CD8-positive, alpha-beta memory T cell (primary cell): ENCODE results near the gene TMEM8B. TPM values are rescaled to one million over a fixed set of nuclear protein-coding genes. Genes with fewer than 3 reads are reported as not detected.
A peak's percentile ranks its signal among the peaks of the same experiment; 100 is the strongest.

ENCODE experiments used
- CTCF ChIA-PET: fragments of 350-600 bp; sonication (Branson Sonifier 250); formaldehyde crosslinking; loops from one replicate; lab custom pipeline; 2021; ENCODE audit warnings: antibody characterized with exemption; lab: Charles Lee
- POLR2A ChIA-PET: fragments of 350-600 bp; sonication (Branson Sonifier 250); formaldehyde crosslinking; loops from one replicate; lab custom pipeline; 2021; ENCODE audit warnings: antibody characterized with exemption; lab: Charles Lee
- DNase-seq, 5 donors: peaks; one replicate each; pipeline versions ENCODE4 v3.0.0 to v3.0.0-alpha.2; 2020 to 2022; ENCODE audit warnings: mixed read lengths in 1 of 5
- H3K27ac ChIP-seq: one replicate; pipeline ENCODE4 v1.7.0; 2013; ENCODE audit warnings: low read depth, mild to moderate bottlenecking, low read length, moderate library complexity
- H3K27me3 ChIP-seq: 2 replicates; pipeline ENCODE4 v1.7.0; 2013; ENCODE audit warnings: low read length, mild to moderate bottlenecking; ENCODE audit not compliant: insufficient read depth, poor library complexity, severe bottlenecking
- H3K36me3 ChIP-seq: 2 replicates; pipeline ENCODE4 v1.7.0; 2013; ENCODE audit warnings: mild to moderate bottlenecking, low read length, moderate library complexity; ENCODE audit not compliant: insufficient read depth
- H3K4me1 ChIP-seq: 2 replicates; pipeline ENCODE4 v1.7.0; 2013; ENCODE audit warnings: mild to moderate bottlenecking, low read length, moderate library complexity; ENCODE audit not compliant: insufficient read depth
- H3K4me3 ChIP-seq: 2 replicates; pipeline ENCODE4 v1.7.0; 2013; ENCODE audit warnings: mild to moderate bottlenecking, low read length
- H3K9me3 ChIP-seq: 2 replicates; pipeline ENCODE4 v1.7.0; 2013; ENCODE audit warnings: mild to moderate bottlenecking, low read length
- H3K27ac Mint-ChIP-seq, 8 donors: one replicate each; pipeline ENCODE4 v1.8.0; 2020 to 2021; ENCODE audit warnings: mixed read lengths in 8 of 8, mild to moderate bottlenecking in 6 of 8, inconsistent platforms in 3 of 8, moderate library complexity in 3 of 8
- H3K27me3 Mint-ChIP-seq, 2 donors: one replicate each; pipeline ENCODE4 v1.8.0; 2020 to 2021; ENCODE audit warnings: mixed read lengths in 2 of 2, mild to moderate bottlenecking in 1 of 2, moderate library complexity in 1 of 2
- H3K36me3 Mint-ChIP-seq, 3 donors: one replicate each; pipeline ENCODE4 v1.8.0; 2020 to 2021; ENCODE audit warnings: mixed read lengths in 3 of 3, inconsistent platforms in 1 of 3, mild to moderate bottlenecking in 1 of 3
- H3K4me1 Mint-ChIP-seq, 3 donors: one replicate each; pipeline ENCODE4 v1.8.0; 2020 to 2021; ENCODE audit warnings: mixed read lengths in 3 of 3, inconsistent platforms in 1 of 3, mild to moderate bottlenecking in 1 of 3
- H3K4me3 Mint-ChIP-seq, 7 donors: one replicate each; pipeline ENCODE4 v1.8.0; 2020 to 2021; ENCODE audit warnings: mixed read lengths in 7 of 7, mild to moderate bottlenecking in 6 of 7, moderate library complexity in 4 of 7, inconsistent platforms in 2 of 7
- H3K9me3 Mint-ChIP-seq, 5 donors: one replicate each; pipeline ENCODE4 v1.8.0; 2020 to 2022; ENCODE audit warnings: mixed read lengths in 5 of 5, mild to moderate bottlenecking in 3 of 5, moderate library complexity in 2 of 5, inconsistent platforms in 1 of 5
- polyA plus RNA-seq: library from polyadenylated mRNA; unstranded; fragments of 300-500 nt; fragmentation: Illumina TruSeq; gene quantifications from one replicate; pipeline ENCODE4 v1.2.3, GENCODE V29; 2021
- total RNA-seq, 2 experiments: library from RNA; stranded (reverse); gene quantifications; one replicate each; pipeline ENCODE4 v1.2.3, GENCODE V29; 2021

TMEM8B gene
- total and polyA plus RNA-seq, 3 experiments from 2014 or later: 2.1 to 3.0 (median 3.0) TPM

DNA sequence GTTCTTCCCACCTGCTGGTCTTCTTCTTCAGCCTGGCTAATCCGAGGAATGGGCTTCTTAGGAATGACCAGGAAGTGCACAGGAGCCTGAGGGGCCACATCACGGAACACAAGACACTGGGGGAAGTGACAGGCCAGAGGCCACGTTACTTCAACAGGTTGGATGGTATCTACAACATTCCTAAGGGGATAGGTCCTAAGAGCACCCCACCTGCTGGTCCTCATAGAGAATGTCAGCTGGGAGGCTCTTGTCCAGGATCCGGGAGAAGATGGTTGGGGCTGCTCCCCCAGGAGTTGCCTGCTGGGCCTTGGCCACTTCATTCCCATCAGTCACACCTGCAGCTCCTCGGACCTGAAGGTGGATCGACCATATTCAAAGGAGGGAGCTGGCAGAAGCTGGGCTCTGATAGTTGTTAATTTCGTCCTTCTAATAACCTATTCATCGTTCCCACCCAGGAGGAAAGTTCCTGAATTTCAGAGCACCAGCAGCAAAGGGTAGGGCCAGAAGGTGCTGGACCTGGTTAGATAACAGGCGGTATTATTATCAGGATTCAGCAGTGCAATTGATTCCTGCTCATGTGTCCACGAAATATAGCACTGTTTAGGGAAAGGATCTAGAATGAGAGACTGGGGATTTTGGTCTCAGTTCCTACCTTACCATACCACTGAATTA lies 15.5 kb upstream of the TMEM8B start:
- peaks cover 0 to 20% (median 0%) of the 10 kb centered on the region in 3 donors for H3K36me3 Mint-ChIP-seq
- POLR2A ChIA-PET: no interaction called here

DNA sequence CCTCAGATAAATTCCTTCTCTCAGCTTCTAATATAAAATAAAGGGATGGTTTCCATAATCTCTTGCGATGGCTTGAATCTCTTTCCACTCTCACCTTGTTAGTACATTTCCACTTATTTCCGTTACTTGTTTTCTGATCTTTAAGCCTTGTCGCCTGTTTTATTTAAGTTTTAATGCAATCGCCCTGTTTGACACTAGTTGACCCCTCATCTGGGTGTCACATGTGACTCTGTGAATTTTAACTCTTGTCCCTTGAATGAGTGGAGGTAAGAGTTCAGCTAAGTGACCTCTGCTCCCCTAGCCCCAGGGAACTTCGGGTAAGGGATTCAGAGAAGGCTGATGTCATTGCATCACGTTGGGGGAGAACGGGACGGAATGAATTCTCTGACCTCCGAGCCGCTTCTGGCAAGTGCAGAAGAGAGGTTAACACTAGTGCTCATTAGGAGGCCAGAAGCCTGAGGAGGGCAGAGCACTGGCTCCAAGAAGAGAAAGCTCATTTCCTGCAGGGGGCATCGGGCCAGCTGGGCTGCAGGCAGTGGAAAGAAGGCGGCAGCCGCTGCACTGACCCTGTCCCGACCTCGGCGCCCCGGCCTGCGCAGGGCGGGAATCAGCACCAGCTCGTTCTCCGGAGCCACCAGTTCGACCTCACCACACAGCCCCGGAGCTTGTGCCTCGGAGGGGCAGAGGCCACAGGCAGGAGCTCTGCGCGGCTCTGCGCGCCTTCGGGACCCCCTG lies 14.8 kb upstream of the TMEM8B start:
- Mint-ChIP-seq H3K9me3 (no peaks in the 10 kb centered on the region), H3K27ac (peak overlapping the region; percentile 25 to 97 (median 89)), H3K27me3 (peaks cover 0 to 12% of the 10 kb centered on the region in 2 donors), H3K4me1 (peaks cover 36 to 49% (median 43%) of the 10 kb centered on the region in 3 donors), H3K4me3 (peak overlapping the region; percentile 91 to 96 (median 94)), H3K36me3 (peaks cover 0 to 14% (median 0%) of the 10 kb centered on the region in 3 donors)
- POLR2A ChIA-PET: interaction anchor here (0.6 to 1.0 kb wide), 3 partner anchors 14 to 82 kb away, joined by 3 to 5 read pairs (median 3); partner anchors contain the start of genes CREB3, FAM221B, TLN1 and TMEM8B
- CTCF ChIA-PET: interaction anchor here (0.8 to 3.6 kb wide), 12 partner anchors 11 to 211 kb away, joined by 3 to 16 read pairs (median 4); partner anchors contain the start of gene FAM221B
- Histone ChIP-seq H3K27me3 (no peaks in the 10 kb centered on the region), H3K9me3 (no peaks in the 10 kb centered on the region), H3K4me1 (peaks cover 29% of the 10 kb centered on the region), H3K36me3 (no peaks in the 10 kb centered on the region), H3K4me3 (peak overlapping the region; percentile 91), H3K27ac (peak overlapping the region; percentile 65)
- peak in 3 of 5 donors; percentile 5 to 63 (median 27) for DNase-seq

More for the DNA sequence above, 15.5 kb upstream of the TMEM8B start:
- peak overlapping the region; percentile 91 for H3K4me3 ChIP-seq
- CTCF ChIA-PET: interaction anchor here (0.8 to 3.6 kb wide), 15 partner anchors 8 to 210 kb away, joined by 3 to 16 read pairs (median 4); partner anchors contain the start of gene FAM221B
- no peaks in the 10 kb centered on the region for H3K9me3 Mint-ChIP-seq
- H3K4me3 Mint-ChIP-seq: peak overlapping the region; percentile 49 to 96 (median 93)
- peak overlapping the region in 7 of 8 donors; percentile 52 to 95 (median 91) for H3K27ac Mint-ChIP-seq
- H3K9me3 ChIP-seq: no peaks in the 10 kb centered on the region
- H3K4me1 ChIP-seq: peaks cover 29% of the 10 kb centered on the region
- no peak for DNase-seq
- no peaks in the 10 kb centered on the region for H3K27me3 ChIP-seq
- peaks cover 0 to 12% of the 10 kb centered on the region in 2 donors for H3K27me3 Mint-ChIP-seq
- peaks cover 36 to 49% (median 43%) of the 10 kb centered on the region in 3 donors for H3K4me1 Mint-ChIP-seq
- H3K27ac ChIP-seq: peak overlapping the region; percentile 65
- no peaks in the 10 kb centered on the region for H3K36me3 ChIP-seq

DNA sequence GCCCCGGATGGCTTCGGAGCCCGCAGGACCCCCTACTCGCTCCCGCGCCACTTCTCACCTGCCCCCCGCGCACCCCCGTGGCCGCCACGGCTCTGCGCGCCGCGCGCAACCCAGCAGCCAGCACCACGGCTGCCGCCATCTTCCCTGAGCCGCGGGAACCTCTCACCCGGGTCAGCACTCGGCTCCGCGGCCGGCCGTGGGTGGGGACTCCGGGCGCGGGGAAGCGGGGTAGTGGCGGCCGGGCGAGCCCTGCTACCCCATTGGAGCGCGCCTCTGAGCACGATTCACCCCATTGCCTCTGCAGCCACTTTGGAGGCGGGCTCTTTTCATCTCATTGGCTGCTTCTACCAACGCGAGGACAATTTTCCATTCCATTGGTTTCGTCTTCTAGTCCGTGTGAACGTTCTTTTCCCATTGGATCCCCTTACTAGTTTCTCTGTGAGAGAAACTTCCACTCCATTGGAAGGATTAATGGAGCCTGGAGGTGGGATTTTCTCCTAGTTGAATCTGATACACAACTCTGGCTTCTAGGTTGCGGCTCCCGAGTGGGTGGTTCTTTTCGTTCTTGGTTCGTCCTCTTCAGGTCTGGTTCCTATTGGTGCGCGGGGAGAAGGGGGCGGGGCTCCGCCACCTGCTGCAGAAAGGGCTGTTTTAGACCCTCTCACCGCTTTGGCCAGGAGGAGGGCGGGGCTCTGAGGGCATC lies 14.0 kb upstream of the TMEM8B start, which contains the start of gene HINT2:
Gene HINT2 (minus strand): TSS at position 202 of the 703 bp plus-strand sequence. CDS start 63 bp downstream, at position 139.
- H3K9me3 ChIP-seq: no peaks in the 10 kb centered on the region
- peaks cover 0 to 12% of the 10 kb centered on the region in 2 donors for H3K27me3 Mint-ChIP-seq
- peaks cover 36 to 49% (median 43%) of the 10 kb centered on the region in 3 donors for H3K4me1 Mint-ChIP-seq
- peak; percentile 96 to 99 (median 96) for DNase-seq
- H3K9me3 Mint-ChIP-seq: no peaks in the 10 kb centered on the region
- H3K36me3 ChIP-seq: no peaks in the 10 kb centered on the region
- H3K4me3 ChIP-seq: peak within 1 kb of the TSS; percentile 91
- H3K27ac ChIP-seq: peak within 1 kb of the TSS; percentile 65
- H3K4me3 Mint-ChIP-seq: peak within 1 kb of the TSS; percentile 91 to 98 (median 96)
- CTCF ChIA-PET: interaction anchor here (1.0 to 1.8 kb wide), 10 partner anchors 10 to 211 kb away, joined by 3 to 16 read pairs (median 4); partner anchors contain the start of gene FAM221B
- H3K4me1 ChIP-seq: peaks cover 29% of the 10 kb centered on the region
- H3K27ac Mint-ChIP-seq: peak within 1 kb of the TSS; percentile 91 to 97 (median 96)
- H3K27me3 ChIP-seq: no peaks in the 10 kb centered on the region
- H3K36me3 Mint-ChIP-seq: peaks cover 0 to 10% (median 0%) of the 10 kb centered on the region in 3 donors
- POLR2A ChIA-PET: interaction anchor here (0.6 to 1.1 kb wide), 6 partner anchors 14 to 323 kb away, joined by 3 to 8 read pairs (median 4); partner anchors contain the start of genes CREB3, FAM221B, TLN1 and TMEM8B

DNA sequence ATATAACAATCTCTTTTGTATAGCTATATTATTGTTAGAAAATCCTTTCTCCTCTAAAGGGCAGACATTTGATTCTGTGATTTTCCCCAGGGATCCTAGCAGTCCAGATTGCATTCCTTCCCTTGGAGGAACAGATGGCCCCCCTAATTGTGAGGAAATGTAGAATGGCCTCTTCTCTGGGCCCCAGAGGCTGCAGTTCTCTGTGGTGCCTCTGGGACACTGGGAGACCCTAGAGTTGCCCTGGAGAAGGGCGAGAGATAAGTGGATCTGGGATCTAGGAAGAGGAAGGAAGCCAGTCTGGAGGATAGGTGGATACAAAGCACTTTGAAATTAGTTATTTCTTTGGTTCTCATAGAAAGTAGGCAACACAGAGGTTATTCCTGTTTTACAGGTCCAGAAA lies 12.3 kb upstream of the TMEM8B start:
- no peak overlapping the region for H3K4me3 ChIP-seq
- peak overlapping the region in 6 of 7 donors; percentile 41 to 96 (median 50) for H3K4me3 Mint-ChIP-seq
- CTCF ChIA-PET: interaction anchor here (1.0 to 1.8 kb wide), 3 partner anchors 9 to 60 kb away, joined by 3 to 10 read pairs (median 4); no protein-coding TSS in a partner anchor
- H3K27ac ChIP-seq: no peak overlapping the region
- H3K9me3 ChIP-seq: no peaks in the 10 kb centered on the region
- H3K27me3 ChIP-seq: no peaks in the 10 kb centered on the region
- H3K4me1 ChIP-seq: peaks cover 22% of the 10 kb centered on the region
- POLR2A ChIA-PET: no interaction called here
- no peaks in the 10 kb centered on the region for H3K36me3 ChIP-seq
- DNase-seq: no peak
- H3K27me3 Mint-ChIP-seq: peaks cover 0 to 12% of the 10 kb centered on the region in 2 donors
- peaks cover 0 to 10% (median 0%) of the 10 kb centered on the region in 3 donors for H3K36me3 Mint-ChIP-seq
- H3K27ac Mint-ChIP-seq: peak overlapping the region in 1 of 8 donors; percentile 40
- H3K4me1 Mint-ChIP-seq: peaks cover 31 to 37% (median 33%) of the 10 kb centered on the region in 3 donors
- H3K9me3 Mint-ChIP-seq: no peaks in the 10 kb centered on the region

DNA sequence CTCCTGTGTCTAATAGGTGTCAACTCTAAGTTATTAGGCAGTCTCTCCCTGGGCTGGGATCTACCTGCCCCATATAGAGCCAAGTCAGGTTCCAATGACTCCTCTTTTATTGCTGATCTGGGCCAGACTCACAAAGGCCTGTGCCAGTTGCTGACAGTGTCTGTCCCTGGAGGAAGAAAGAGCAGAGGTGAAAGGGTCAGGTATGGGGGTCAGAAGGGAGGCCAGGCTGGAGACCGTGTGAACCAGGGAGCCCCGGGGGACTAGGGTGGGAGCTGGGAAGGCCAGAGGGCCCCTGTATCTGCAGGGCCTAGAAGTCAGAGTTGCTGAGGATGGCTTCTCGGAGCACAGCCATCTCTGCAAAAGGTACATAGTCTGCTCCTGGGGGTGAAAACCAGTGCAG lies 10.7 kb upstream of the TMEM8B start:
- ChIA-PET POLR2A (no interaction called here), CTCF (no interaction called here)
- Histone ChIP-seq H3K27ac (no peak overlapping the region), H3K27me3 (no peaks in the 10 kb centered on the region), H3K36me3 (no peaks in the 10 kb centered on the region), H3K4me1 (peaks cover 10% of the 10 kb centered on the region), H3K4me3 (no peak overlapping the region), H3K9me3 (no peaks in the 10 kb centered on the region)
- peaks cover 0 to 8% of the 10 kb centered on the region in 2 donors for H3K27me3 Mint-ChIP-seq
- no peak for DNase-seq
- no peak overlapping the region for H3K27ac Mint-ChIP-seq
- H3K4me1 Mint-ChIP-seq: peaks cover 16 to 20% (median 19%) of the 10 kb centered on the region in 3 donors
- peaks cover 0 to 8% (median 0%) of the 10 kb centered on the region in 3 donors for H3K36me3 Mint-ChIP-seq
- no peaks in the 10 kb centered on the region for H3K9me3 Mint-ChIP-seq
- peak overlapping the region in 3 of 7 donors; percentile 23 to 81 (median 72) for H3K4me3 Mint-ChIP-seq

DNA sequence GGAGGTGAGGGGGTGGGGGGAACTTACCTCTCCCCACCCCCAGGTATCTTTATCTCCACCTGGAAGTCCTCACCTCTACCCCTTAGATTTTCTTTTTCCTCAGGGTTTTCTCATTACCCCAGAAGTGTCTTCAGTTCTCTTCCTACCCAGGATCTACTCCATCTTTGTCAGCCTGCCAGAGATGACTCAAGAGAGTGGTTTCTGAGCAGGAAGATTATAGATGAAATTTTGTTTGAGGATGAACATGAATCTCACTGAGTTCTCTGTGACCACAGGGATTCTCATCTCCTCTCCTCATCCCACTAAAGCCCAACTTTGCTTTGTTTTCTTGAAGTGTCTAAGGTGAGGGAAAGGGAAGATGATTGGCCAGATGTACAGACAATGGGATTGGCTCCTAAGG lies 9.0 kb upstream of the TMEM8B start:
- DNase-seq: no peak
- H3K36me3 ChIP-seq: no peaks in the 10 kb centered on the region
- Mint-ChIP-seq H3K27ac (no peak overlapping the region), H3K27me3 (peaks cover 0 to 8% of the 10 kb centered on the region in 2 donors), H3K36me3 (peaks cover 0 to 5% (median 0%) of the 10 kb centered on the region in 3 donors), H3K4me1 (peaks cover 6 to 8% (median 7%) of the 10 kb centered on the region in 3 donors), H3K4me3 (peak overlapping the region in 1 of 7 donors; percentile 58), H3K9me3 (no peaks in the 10 kb centered on the region)
- no peak overlapping the region for H3K4me3 ChIP-seq
- POLR2A ChIA-PET: no interaction called here
- H3K9me3 ChIP-seq: no peaks in the 10 kb centered on the region
- no peaks in the 10 kb centered on the region for H3K4me1 ChIP-seq
- H3K27ac ChIP-seq: no peak overlapping the region
- no peaks in the 10 kb centered on the region for H3K27me3 ChIP-seq
- CTCF ChIA-PET: no interaction called here

DNA sequence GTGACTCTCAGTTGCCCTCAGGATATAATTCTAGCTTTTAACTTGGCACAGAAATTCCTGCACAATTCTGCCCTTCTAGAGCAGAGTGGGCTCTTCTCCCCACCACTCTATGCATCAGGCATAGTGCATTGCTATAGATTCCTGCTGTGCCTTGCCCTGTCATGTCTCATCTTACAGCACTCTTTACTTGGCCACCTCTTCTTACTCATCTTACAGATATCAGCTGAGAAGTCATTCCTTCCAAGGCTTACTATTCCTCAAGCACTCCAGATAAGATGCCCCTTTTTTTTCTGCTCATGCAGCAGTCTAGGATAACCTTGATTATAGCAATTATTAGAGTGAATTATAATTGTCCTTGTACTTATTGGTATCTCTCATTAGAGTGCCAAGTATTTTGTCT lies 6.1 kb upstream of the TMEM8B start:
- no peak overlapping the region for H3K4me3 Mint-ChIP-seq
- ChIA-PET CTCF (no interaction called here), POLR2A (interaction anchor here (1.0 kb wide), 1 partner anchor 11 kb away, joined by 3 read pairs; the partner anchor contains the start of gene SPAG8)
- H3K9me3 Mint-ChIP-seq: no peaks in the 10 kb centered on the region
- no peaks in the 10 kb centered on the region for H3K36me3 Mint-ChIP-seq
- no peak overlapping the region for H3K27ac Mint-ChIP-seq
- H3K27me3 Mint-ChIP-seq: peaks cover 0 to under 1% of the 10 kb centered on the region in 2 donors
- Histone ChIP-seq H3K4me1 (no peaks in the 10 kb centered on the region), H3K27ac (no peak overlapping the region), H3K4me3 (no peak overlapping the region), H3K36me3 (no peaks in the 10 kb centered on the region), H3K27me3 (no peaks in the 10 kb centered on the region), H3K9me3 (no peaks in the 10 kb centered on the region)
- H3K4me1 Mint-ChIP-seq: peaks cover 4 to 5% (median 5%) of the 10 kb centered on the region in 3 donors
- DNase-seq: no peak
